Heart left ventricle (tissue), 13 donors: ENCODE data around the gene TAS2R46.

Experiments
- CTCF ChIP-seq, 12 donors: fragments of 200-600 bp; sonication (generic) in 4 of 12; IDR thresholded peaks; one replicate each; pipeline versions ENCODE4 v1.5.0 to v1.8.0; 2018 to 2022; ENCODE audit warnings: antibody characterized with exemption in 12 of 12, mild to moderate bottlenecking in 5 of 12
- POLR2A ChIP-seq, 2 donors: fragments of 450-650 bp; IDR thresholded peaks; one replicate each; pipeline ENCODE4 v1.6.1; 2017; ENCODE audit warnings: antibody characterized with exemption in 2 of 2, mild to moderate bottlenecking in 2 of 2, moderate library complexity in 2 of 2
- donor health status: ischemic (EF 13 %, LVEDD 7.1; RV severe dilation, severe dysfunction).
- donor health status: DM: no; HTN: yes; CAD: no.
- donor health status: DM: no; HTN: no; CAD: no.
- donor health status: ischemic (EF 25% LVEDD 6.9; RV normal size, moderate dysfunction).
- donor health status: ischemic (EF 25% LVEDD 5.7; RV mildly dilated, moderate dysfunction).
- donor health status: ischemic (EF 35%, LVEDD 5.7; RV mildly dilated, moderate dysfunction).
- donor health status: nonischemic (EF 11% LVEDD 7.7; RV severe dilation, severe dysfunction).
- donor health status: DM: yes; HTN: yes; CAD: no.
- donor health status: PGD.
- donor health status: ischemic (EF 29% LVEDD 5.4; RV normal size, mild dysfunction).
- donor health status: nonischemic (EF 23%, LVEDD 6.1; RV moderate dilation, normal function).

GRCh38 chr12:11105546-11105945 is 43.5 kb upstream of the TAS2R46 start:
- no peak for TF ChIP-seq CTCF (IDR thresholded peaks at IDR 0.05)
- no peak for TF ChIP-seq POLR2A (IDR thresholded peaks at IDR 0.05)
